ENCODE measurements around the gene CLDN4.

CLDN4 gene

DNA sequence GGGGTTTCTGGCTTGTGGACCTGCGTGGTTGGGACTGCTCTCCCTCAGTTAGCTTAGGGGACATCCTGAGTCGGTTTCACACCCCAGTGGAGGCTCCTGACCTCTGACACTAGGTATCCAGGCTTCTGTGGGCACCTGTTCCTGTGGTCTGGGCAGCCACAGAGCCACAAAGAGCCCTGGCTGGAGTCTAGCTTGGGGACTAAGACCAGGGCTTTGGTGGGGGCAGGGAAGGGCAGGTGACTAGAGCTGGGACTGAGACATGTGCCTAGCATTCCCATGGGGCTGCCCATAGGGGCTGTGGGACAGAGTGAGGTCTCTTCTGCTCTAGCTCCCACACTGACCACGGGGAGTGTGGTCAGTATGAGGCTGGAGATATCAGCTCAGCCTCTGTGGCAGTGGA is 26.1 kb downstream of the CLDN4 start:
- no peaks in the 10 kb centered on the region for H3K9me3 ChIP-seq (ENCODE audit: control insufficient read depth, insufficient read depth, low read length)
- H3K9me2 ChIP-seq (replicated peaks; ENCODE audit: control insufficient read depth, low read length): no peaks in the 10 kb centered on the region
- H3K27ac ChIP-seq (ENCODE audit: low read depth, low read length): no peak overlapping the region
- peaks cover 7% of the 10 kb centered on the region for H3K4me1 ChIP-seq (ENCODE audit: control insufficient read depth, low read length)
- H3K36me3 ChIP-seq (ENCODE audit: control insufficient read depth, low read length): no peaks in the 10 kb centered on the region
- no peak overlapping the region for H3K4me3 ChIP-seq (ENCODE audit: low read length)
- H3K4me2 ChIP-seq (ENCODE audit: low read length): no peak overlapping the region
- no peaks in the 10 kb centered on the region for H3K79me2 ChIP-seq (ENCODE audit: control insufficient read depth, low read length)
- TF ChIP-seq CTCF (IDR thresholded peaks at IDR 0.05; ENCODE audit: low read depth, low read length, poor library complexity, severe bottlenecking): no peak
- no peak for TF ChIP-seq EZH2phosphoT487 (IDR thresholded peaks at IDR 0.05; ENCODE audit: borderline replicate concordance, low read length)
- no peaks in the 10 kb centered on the region for H4K20me1 ChIP-seq (ENCODE audit: control insufficient read depth, insufficient read depth, low read depth, low read length)
- H3K27me3 ChIP-seq (ENCODE audit: control insufficient read depth, low read length): peaks cover 29% of the 10 kb centered on the region
- no peaks in the 10 kb centered on the region for H3F3A ChIP-seq (ENCODE audit: control insufficient read depth, insufficient read depth)

GRCh38 chr7:73858807-73859206 is 28.0 kb downstream of the CLDN4 start:
- H3F3A ChIP-seq (ENCODE audit: control insufficient read depth, insufficient read depth): no peaks in the 10 kb centered on the region
- no peaks in the 10 kb centered on the region for H3K9me3 ChIP-seq (ENCODE audit: control insufficient read depth, insufficient read depth, low read length)
- H3K4me3 ChIP-seq (ENCODE audit: low read length): no peak overlapping the region
- H3K9me2 ChIP-seq (replicated peaks; ENCODE audit: control insufficient read depth, low read length): no peaks in the 10 kb centered on the region
- H3K4me2 ChIP-seq (ENCODE audit: low read length): no peak overlapping the region
- H3K27ac ChIP-seq (ENCODE audit: low read depth, low read length): no peak overlapping the region
- peaks cover 25% of the 10 kb centered on the region for H3K27me3 ChIP-seq (ENCODE audit: control insufficient read depth, low read length)
- H3K36me3 ChIP-seq (ENCODE audit: control insufficient read depth, low read length): no peaks in the 10 kb centered on the region
- TF ChIP-seq EZH2phosphoT487 (IDR thresholded peaks at IDR 0.05; ENCODE audit: borderline replicate concordance, low read length): no peak
- no peak for TF ChIP-seq CTCF (IDR thresholded peaks at IDR 0.05; ENCODE audit: low read depth, low read length, poor library complexity, severe bottlenecking)
- H3K4me1 ChIP-seq (ENCODE audit: control insufficient read depth, low read length): peaks cover 7% of the 10 kb centered on the region
- no peaks in the 10 kb centered on the region for H3K79me2 ChIP-seq (ENCODE audit: control insufficient read depth, low read length)
- H4K20me1 ChIP-seq (ENCODE audit: control insufficient read depth, insufficient read depth, low read depth, low read length): no peaks in the 10 kb centered on the region

- no peaks in the 10 kb centered on the region for H3K79me2 ChIP-seq (ENCODE audit: control insufficient read depth, low read length)
- H4K20me1 ChIP-seq (ENCODE audit: control insufficient read depth, insufficient read depth, low read depth, low read length): no peaks in the 10 kb centered on the region
- peaks cover under 1% of the 10 kb centered on the region; the same call in 1 of the 2 replicates for H3K4me1 ChIP-seq (ENCODE audit: control insufficient read depth, low read length)
- no peaks in the 10 kb centered on the region for H3K36me3 ChIP-seq (ENCODE audit: control insufficient read depth, low read length)
- H3K4me3 ChIP-seq (ENCODE audit: low read length): no peak within 1 kb of the TSS
- TF ChIP-seq EZH2phosphoT487 (IDR thresholded peaks at IDR 0.05; ENCODE audit: borderline replicate concordance, low read length) (no peak), CTCF (IDR thresholded peaks at IDR 0.05; ENCODE audit: low read depth, low read length, poor library complexity, severe bottlenecking) (no peak)
- H3K9me3 ChIP-seq (ENCODE audit: control insufficient read depth, insufficient read depth, low read length): no peaks in the 10 kb centered on the region
- no peaks in the 10 kb centered on the region for H3K9me2 ChIP-seq (replicated peaks; ENCODE audit: control insufficient read depth, low read length)
- peaks cover 10% of the 10 kb centered on the region for H3K27me3 ChIP-seq (ENCODE audit: control insufficient read depth, low read length)
- no peak within 1 kb of the TSS for H3K27ac ChIP-seq (ENCODE audit: low read depth, low read length)
- H3F3A ChIP-seq (ENCODE audit: control insufficient read depth, insufficient read depth): no peaks in the 10 kb centered on the region
- H3K4me2 ChIP-seq (ENCODE audit: low read length): no peak within 1 kb of the TSS
Observed at GRCh38 chr7:73860859-73861258, 30.1 kb downstream of the CLDN4 start, which contains the start of gene TMEM270. Gene TMEM270, plus strand, starts transcription at chr7:73861159. Its CDS starts 36 bp downstream, at chr7:73861195.

Measured in DOHH2 (cell line).